ENCODE data around the gene UVSSA. TPM values are rescaled to one million over a fixed set of nuclear protein-coding genes. Genes with fewer than 3 reads are reported as not detected.

Gene UVSSA
- total and polyA plus RNA-seq, 9 of the 15 experiments (the other 6 are each of a cell fraction or from before 2014, with no cell fraction given), result 0.21 to 14.6 (median 3.3) TPM

DNA sequence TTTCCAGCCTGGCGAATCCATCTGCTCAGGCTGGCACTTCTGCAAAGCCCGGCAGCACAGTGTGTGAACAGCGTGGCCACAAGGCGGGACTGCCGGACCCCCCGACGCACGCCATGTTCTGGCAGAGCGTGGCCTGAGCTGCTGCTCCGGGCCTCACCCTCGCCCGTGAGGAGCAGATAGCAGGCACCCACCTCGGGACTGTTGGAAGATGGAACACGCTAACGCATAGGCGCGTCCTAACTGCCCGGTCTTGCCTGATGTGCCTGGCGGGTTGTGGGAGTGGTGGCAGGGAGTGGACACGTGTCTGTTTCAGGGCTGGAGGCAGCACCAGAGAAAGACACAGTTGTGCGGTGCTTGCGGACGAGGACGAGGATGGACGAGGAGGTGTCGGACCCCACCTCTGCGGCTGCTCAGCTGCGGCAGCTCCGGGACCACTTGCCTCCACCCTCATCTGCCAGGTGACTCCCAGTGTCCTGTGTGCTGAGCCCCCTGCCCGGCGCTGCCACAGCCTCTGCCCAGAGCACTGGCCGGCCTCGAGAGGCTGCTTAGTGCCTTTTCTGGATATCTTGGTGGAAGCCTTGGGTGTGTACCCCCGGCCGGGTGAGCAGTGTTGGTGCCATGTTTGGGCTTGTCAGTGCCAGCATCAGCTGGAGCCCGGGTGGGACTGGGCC lies 28.2 kb downstream of the UVSSA start:
- Histone ChIP-seq H3K4me2 (ENCODE audit: insufficient read depth, low read length) (no peak overlapping the region), H3K36me3 (ENCODE audit: control insufficient read depth, insufficient read depth, low read length) (no peaks in the 10 kb centered on the region; the same call in 2 of the 3 replicates), H3K4me1 (replicated peaks in 1 of 2; ENCODE audit: control insufficient read depth in 2 of 2, insufficient read depth in 2 of 2, low read length in 2 of 2) (peaks cover 0 to 21% of the 10 kb centered on the region in 2 experiments; a peak in 2 of 5 replicates), H3K9me1 (ENCODE audit: control insufficient read depth, insufficient read depth, low read length) (no peaks in the 10 kb centered on the region), H3K4me3 (no peak overlapping the region), H3K79me2 (ENCODE audit: control insufficient read depth, insufficient read depth, low read length) (no peaks in the 10 kb centered on the region), H4K20me1 (replicated peaks; ENCODE audit: control insufficient read depth, insufficient read depth, low read length) (no peaks in the 10 kb centered on the region), H3K9me3 (replicated peaks; ENCODE audit: control insufficient read depth, insufficient read depth, low read depth, low read length) (no peaks in the 10 kb centered on the region), H3K27me3 (ENCODE audit: control insufficient read depth in 2 of 2, insufficient read depth in 2 of 2, low read length in 2 of 2) (no peaks in the 10 kb centered on the region), H3K9ac (ENCODE audit: insufficient read depth in 1 of 2, low read depth in 2 of 2, low read length in 2 of 2) (peak overlapping the region in 1 of 2 experiments; percentile 26; a peak in 1 of 4 replicates), H3K27ac (ENCODE audit: extremely low read depth, low read depth, low read length) (no peak overlapping the region), H2AFZ (ENCODE audit: low read depth, low read length) (no peak overlapping the region)
- no peak for FAIRE-seq
- intact Hi-C loops (cut with micrococcal nuclease), result no loop called here
- DNase-seq (ENCODE audit: extremely low read depth in 1 of 4, low spot score in 3 of 4), result no peak
- no peak for ATAC-seq
- 90% methylated on average over 28 of the region's 36 CpGs for WGBS (ENCODE audit: insufficient coverage, low coverage, missing lambda C conversion rate)
- ChIA-PET POLR2A (interaction anchor here (0.6 to 1.4 kb wide), 2 partner anchors 14 to 856 kb away, joined by 3 to 4 read pairs; no protein-coding TSS in a partner anchor), CTCF (ENCODE audit: low intra/inter-chr PET ratio) (no interaction called here)
- TF ChIP-seq PTTG1 (tag; IDR thresholded peaks at IDR 0.05; ENCODE audit: low read depth), result no peak
- no peak for TF ChIP-seq TARDBP (IDR thresholded peaks at IDR 0.05)
- TF ChIP-seq, protein P1, sequence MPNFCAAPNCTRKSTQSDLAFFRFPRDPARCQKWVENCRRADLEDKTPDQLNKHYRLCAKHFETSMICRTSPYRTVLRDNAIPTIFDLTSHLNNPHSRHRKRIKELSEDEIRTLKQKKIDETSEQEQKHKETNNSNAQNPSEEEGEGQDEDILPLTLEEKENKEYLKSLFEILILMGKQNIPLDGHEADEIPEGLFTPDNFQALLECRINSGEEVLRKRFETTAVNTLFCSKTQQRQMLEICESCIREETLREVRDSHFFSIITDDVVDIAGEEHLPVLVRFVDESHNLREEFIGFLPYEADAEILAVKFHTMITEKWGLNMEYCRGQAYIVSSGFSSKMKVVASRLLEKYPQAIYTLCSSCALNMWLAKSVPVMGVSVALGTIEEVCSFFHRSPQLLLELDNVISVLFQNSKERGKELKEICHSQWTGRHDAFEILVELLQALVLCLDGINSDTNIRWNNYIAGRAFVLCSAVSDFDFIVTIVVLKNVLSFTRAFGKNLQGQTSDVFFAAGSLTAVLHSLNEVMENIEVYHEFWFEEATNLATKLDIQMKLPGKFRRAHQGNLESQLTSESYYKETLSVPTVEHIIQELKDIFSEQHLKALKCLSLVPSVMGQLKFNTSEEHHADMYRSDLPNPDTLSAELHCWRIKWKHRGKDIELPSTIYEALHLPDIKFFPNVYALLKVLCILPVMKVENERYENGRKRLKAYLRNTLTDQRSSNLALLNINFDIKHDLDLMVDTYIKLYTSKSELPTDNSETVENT (CRISPR knock-in tag; IDR thresholded peaks at IDR 0.05), result no peak
- no peak for TF ChIP-seq STAT5A (IDR thresholded peaks at IDR 0.05; ENCODE audit: borderline replicate concordance, low read length)
- TF ChIP-seq RBM14 (IDR thresholded peaks at IDR 0.05; ENCODE audit: borderline replicate concordance, insufficient read depth, low read depth, low read length), result no peak
- TF ChIP-seq, protein P2, sequence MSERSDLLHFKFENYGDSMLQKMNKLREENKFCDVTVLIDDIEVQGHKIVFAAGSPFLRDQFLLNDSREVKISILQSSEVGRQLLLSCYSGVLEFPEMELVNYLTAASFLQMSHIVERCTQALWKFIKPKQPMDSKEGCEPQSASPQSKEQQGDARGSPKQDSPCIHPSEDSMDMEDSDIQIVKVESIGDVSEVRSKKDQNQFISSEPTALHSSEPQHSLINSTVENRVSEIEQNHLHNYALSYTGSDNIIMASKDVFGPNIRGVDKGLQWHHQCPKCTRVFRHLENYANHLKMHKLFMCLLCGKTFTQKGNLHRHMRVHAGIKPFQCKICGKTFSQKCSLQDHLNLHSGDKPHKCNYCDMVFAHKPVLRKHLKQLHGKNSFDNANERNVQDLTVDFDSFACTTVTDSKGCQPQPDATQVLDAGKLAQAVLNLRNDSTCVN (CRISPR knock-in tag; IDR thresholded peaks at IDR 0.05), result no peak
- TF ChIP-seq ZNF134 (CRISPR knock-in tag; conservative IDR thresholded peaks at IDR 0.05), result no peak
- TF ChIP-seq, protein P3, sequence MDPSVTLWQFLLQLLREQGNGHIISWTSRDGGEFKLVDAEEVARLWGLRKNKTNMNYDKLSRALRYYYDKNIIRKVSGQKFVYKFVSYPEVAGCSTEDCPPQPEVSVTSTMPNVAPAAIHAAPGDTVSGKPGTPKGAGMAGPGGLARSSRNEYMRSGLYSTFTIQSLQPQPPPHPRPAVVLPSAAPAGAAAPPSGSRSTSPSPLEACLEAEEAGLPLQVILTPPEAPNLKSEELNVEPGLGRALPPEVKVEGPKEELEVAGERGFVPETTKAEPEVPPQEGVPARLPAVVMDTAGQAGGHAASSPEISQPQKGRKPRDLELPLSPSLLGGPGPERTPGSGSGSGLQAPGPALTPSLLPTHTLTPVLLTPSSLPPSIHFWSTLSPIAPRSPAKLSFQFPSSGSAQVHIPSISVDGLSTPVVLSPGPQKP (CRISPR knock-in tag; IDR thresholded peaks at IDR 0.05), result no peak
- no peak for TF ChIP-seq CCNT2 (IDR thresholded peaks at IDR 0.05; ENCODE audit: borderline replicate concordance, extremely low read depth, insufficient read length, low read depth, low read length)
- TF ChIP-seq STAT5B (CRISPR knock-in tag; IDR thresholded peaks at IDR 0.05), result no peak
- no peak for TF ChIP-seq EGR1 (conservative IDR thresholded peaks at IDR 0.05)
- no TSS peak for BruUV-seq (replicated peaks)
- in situ Hi-C loops (cut with MboI), result no loop called here

Measured in K562 (cell line).